ENCODE data around the gene INPP4A.

The INPP4A gene

GRCh38 chr2:98506881-98507280 is 62.2 kb downstream of the INPP4A start:
- H3K4me3 ChIP-seq (ENCODE audit: low read depth, low read length), result no peak overlapping the region
- no peak for DNase-seq (ENCODE audit: low read depth)

GRCh38 chr2:98507461-98507860 is 62.8 kb downstream of the INPP4A start:
- no peak overlapping the region for H3K4me3 ChIP-seq (ENCODE audit: low read depth, low read length)
- no peak for DNase-seq (ENCODE audit: low read depth)

GRCh38 chr2:98507891-98508708 is 63.4 kb downstream of the INPP4A start:
- no peak for DNase-seq (ENCODE audit: low read depth)

GRCh38 chr2:98508709-98509066 is 64.0 kb downstream of the INPP4A start:
- no peak overlapping the region for H3K4me3 ChIP-seq (ENCODE audit: low read depth, low read length)
- DNase-seq (ENCODE audit: low read depth), result peak; percentile 42

More at GRCh38 chr2:98507891-98508708, 63.4 kb downstream of the INPP4A start:
- H3K4me3 ChIP-seq (ENCODE audit: low read depth, low read length), result no peak overlapping the region

- H3K4me3 ChIP-seq (ENCODE audit: low read depth, low read length), result no peak overlapping the region
- no peak for DNase-seq (ENCODE audit: low read depth)
Measured at GRCh38 chr2:98509542-98510321, 65.1 kb downstream of the INPP4A start.

GRCh38 chr2:98510322-98510662 is 65.6 kb downstream of the INPP4A start:
- DNase-seq (ENCODE audit: low read depth), result no peak
- H3K4me3 ChIP-seq (ENCODE audit: low read depth, low read length), result no peak overlapping the region

- DNase-seq (ENCODE audit: low read depth), result no peak
Measured at GRCh38 chr2:98511981-98512380, 67.3 kb downstream of the INPP4A start.

GRCh38 chr2:98512699-98513098 is 68.0 kb downstream of the INPP4A start:
- no peak overlapping the region for H3K4me3 ChIP-seq (ENCODE audit: low read depth, low read length)
- DNase-seq (ENCODE audit: low read depth), result no peak

More at GRCh38 chr2:98511981-98512380, 67.3 kb downstream of the INPP4A start:
- no peak overlapping the region for H3K4me3 ChIP-seq (ENCODE audit: low read depth, low read length)

- no peak for DNase-seq (ENCODE audit: low read depth)
- no peak overlapping the region for H3K4me3 ChIP-seq (ENCODE audit: low read depth, low read length)
Measured at GRCh38 chr2:98514096-98514639, 69.5 kb downstream of the INPP4A start.

GRCh38 chr2:98514879-98515249 is 70.2 kb downstream of the INPP4A start:
- DNase-seq (ENCODE audit: low read depth), result no peak
- no peak overlapping the region for H3K4me3 ChIP-seq (ENCODE audit: low read depth, low read length)

- no peak for DNase-seq (ENCODE audit: low read depth)
- no peak overlapping the region for H3K4me3 ChIP-seq (ENCODE audit: low read depth, low read length)
Measured at GRCh38 chr2:98515250-98515991, 70.8 kb downstream of the INPP4A start.

GRCh38 chr2:98516571-98516970 is 71.9 kb downstream of the INPP4A start:
- no peak for DNase-seq (ENCODE audit: low read depth)
- no peak overlapping the region for H3K4me3 ChIP-seq (ENCODE audit: low read depth, low read length)

GRCh38 chr2:98517636-98518035 is 73.0 kb downstream of the INPP4A start:
- DNase-seq (ENCODE audit: low read depth), result no peak
- no peak overlapping the region for H3K4me3 ChIP-seq (ENCODE audit: low read depth, low read length)

- H3K4me3 ChIP-seq (ENCODE audit: low read depth, low read length), result no peak overlapping the region
- no peak for DNase-seq (ENCODE audit: low read depth)
Measured at GRCh38 chr2:98518101-98518500, 73.4 kb downstream of the INPP4A start.

- no peak overlapping the region for H3K4me3 ChIP-seq (ENCODE audit: low read depth, low read length)
- no peak for DNase-seq (ENCODE audit: low read depth)
Measured at GRCh38 chr2:98519156-98519555, 74.5 kb downstream of the INPP4A start.

GRCh38 chr2:98519851-98520250 is 75.2 kb downstream of the INPP4A start:
- H3K4me3 ChIP-seq (ENCODE audit: low read depth, low read length), result no peak overlapping the region
- no peak for DNase-seq (ENCODE audit: low read depth)

- no peak overlapping the region for H3K4me3 ChIP-seq (ENCODE audit: low read depth, low read length)
- no peak for DNase-seq (ENCODE audit: low read depth)
Measured at GRCh38 chr2:98520806-98521205, 76.1 kb downstream of the INPP4A start.

- no peak for DNase-seq (ENCODE audit: low read depth)
- no peak overlapping the region for H3K4me3 ChIP-seq (ENCODE audit: low read depth, low read length)
Measured at GRCh38 chr2:98521266-98521665, 76.6 kb downstream of the INPP4A start.

- DNase-seq (ENCODE audit: low read depth), result no peak
- H3K4me3 ChIP-seq (ENCODE audit: low read depth, low read length), result no peak overlapping the region
Measured at GRCh38 chr2:98522854-98523253, 78.2 kb downstream of the INPP4A start.

- DNase-seq (ENCODE audit: low read depth), result no peak
- H3K4me3 ChIP-seq (ENCODE audit: low read depth, low read length), result no peak overlapping the region
Measured at GRCh38 chr2:98524168-98524567, 79.5 kb downstream of the INPP4A start.
